Muscle layer of duodenum (tissue), 2 donors: ENCODE measurements around the gene PRKCQ.

Experiments
- H3K27ac ChIP-seq: one replicate; pipeline ENCODE4 v1.7.0; 2013; ENCODE audit warnings: mild to moderate bottlenecking, low read length
- H3K27me3 ChIP-seq: one replicate; pipeline ENCODE4 v1.7.0; 2013; ENCODE audit warnings: low read depth, mild to moderate bottlenecking, control low read depth, low read length
- H3K36me3 ChIP-seq, 2 donors: one replicate each; pipeline ENCODE4 v1.7.0; 2013; ENCODE audit warnings: low read length in 2 of 2, control low read depth in 1 of 2, mild to moderate bottlenecking in 1 of 2; ENCODE audit not compliant: insufficient read depth in 2 of 2, control insufficient read depth in 1 of 2
- H3K4me1 ChIP-seq, 2 donors: one replicate each; pipeline ENCODE4 v1.7.0; 2013; ENCODE audit warnings: low read length in 2 of 2, mild to moderate bottlenecking in 2 of 2, control low read depth in 1 of 2, moderate library complexity in 1 of 2; ENCODE audit not compliant: insufficient read depth in 2 of 2, control insufficient read depth in 1 of 2
- H3K4me3 ChIP-seq, 2 donors: one replicate each; pipeline ENCODE4 v1.7.0; 2013; ENCODE audit warnings: low read length in 2 of 2, low read depth in 1 of 2, mild to moderate bottlenecking in 1 of 2
- H3K9me3 ChIP-seq, 2 donors: one replicate each; pipeline ENCODE4 v1.7.0; 2013; ENCODE audit warnings: low read length in 2 of 2, control low read depth in 1 of 2, mild to moderate bottlenecking in 1 of 2; ENCODE audit not compliant: control insufficient read depth in 1 of 2
- donor health status: healthy.

PRKCQ gene

DNA sequence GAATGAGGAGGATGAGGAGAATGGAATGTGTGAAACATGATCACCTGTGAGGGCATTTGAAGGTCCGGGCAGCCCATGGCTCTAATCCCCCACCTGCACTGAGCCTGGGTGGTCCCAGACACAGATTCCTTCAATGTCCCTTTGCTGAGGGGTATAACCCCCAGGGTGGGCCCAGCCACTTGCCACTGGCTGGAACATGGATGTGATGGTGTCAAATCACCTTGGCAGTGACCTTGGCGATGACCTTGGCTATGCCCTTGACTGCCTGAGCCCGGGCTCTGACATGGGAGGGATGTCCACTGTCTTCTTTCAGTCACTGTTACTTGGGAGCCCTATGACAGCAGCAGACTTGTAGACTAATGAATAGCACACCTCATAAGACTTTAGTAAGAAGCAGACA, 44.0 kb downstream of the PRKCQ start:
- no peaks in the 10 kb centered on the region for H3K9me3 ChIP-seq
- no peaks in the 10 kb centered on the region for H3K27me3 ChIP-seq
- no peaks in the 10 kb centered on the region for H3K36me3 ChIP-seq
- H3K4me3 ChIP-seq, result no peak overlapping the region
- no peak overlapping the region for H3K27ac ChIP-seq
- H3K4me1 ChIP-seq, result no peaks in the 10 kb centered on the region

DNA sequence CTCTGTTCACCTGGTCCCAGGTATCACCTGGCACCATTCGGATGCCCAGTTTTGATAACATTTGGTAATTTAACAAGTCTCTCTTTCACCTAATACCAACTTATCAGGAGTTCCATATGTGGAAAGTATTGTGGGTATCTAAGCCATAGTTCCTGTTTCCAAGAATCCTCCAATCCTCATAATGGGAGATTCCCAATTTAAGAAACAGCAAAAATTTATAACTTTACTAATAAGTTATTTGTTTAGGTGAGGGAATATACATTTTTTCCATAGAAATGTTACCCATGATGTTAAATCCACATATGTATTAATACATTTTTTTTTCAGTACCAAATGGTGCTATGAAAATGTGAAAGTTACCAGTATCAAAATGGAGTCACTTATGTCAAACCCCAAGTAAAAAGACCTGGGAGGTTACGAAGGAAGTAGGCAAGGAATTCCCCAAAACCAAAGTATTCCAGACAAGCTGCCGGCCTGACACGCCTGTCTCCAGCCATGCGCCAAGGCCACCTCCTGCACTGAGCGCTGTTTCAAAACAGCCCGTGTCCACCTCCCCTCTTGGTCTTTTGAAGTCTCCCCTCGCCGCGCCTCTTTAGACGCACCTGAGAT, 44.8 kb downstream of the PRKCQ start:
- Histone ChIP-seq H3K27ac (no peak overlapping the region), H3K27me3 (no peaks in the 10 kb centered on the region), H3K9me3 (no peaks in the 10 kb centered on the region), H3K4me3 (no peak overlapping the region), H3K4me1 (no peaks in the 10 kb centered on the region), H3K36me3 (no peaks in the 10 kb centered on the region)

DNA sequence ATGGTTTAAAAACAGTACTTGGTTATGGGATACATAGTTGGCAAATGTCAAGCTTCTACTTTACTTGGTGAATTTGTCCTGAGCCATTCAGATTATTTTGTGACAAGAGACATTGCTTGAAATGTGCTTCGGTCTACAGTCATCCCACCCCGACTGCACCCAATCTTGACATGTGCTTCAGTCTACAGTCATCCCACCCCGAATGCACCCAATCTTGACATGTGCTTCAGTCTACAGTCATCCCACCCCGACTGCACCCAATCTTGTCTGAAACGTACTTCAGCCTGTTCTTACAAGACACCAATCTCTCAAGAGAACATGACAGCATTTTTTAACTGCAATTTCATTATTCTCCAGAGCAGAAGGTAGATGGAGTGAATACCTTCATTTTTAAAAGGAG, 47.8 kb downstream of the PRKCQ start:
- no peaks in the 10 kb centered on the region for H3K36me3 ChIP-seq
- no peak overlapping the region for H3K4me3 ChIP-seq
- H3K27me3 ChIP-seq, result no peaks in the 10 kb centered on the region
- no peaks in the 10 kb centered on the region for H3K9me3 ChIP-seq
- H3K27ac ChIP-seq, result no peak overlapping the region
- no peaks in the 10 kb centered on the region for H3K4me1 ChIP-seq

DNA sequence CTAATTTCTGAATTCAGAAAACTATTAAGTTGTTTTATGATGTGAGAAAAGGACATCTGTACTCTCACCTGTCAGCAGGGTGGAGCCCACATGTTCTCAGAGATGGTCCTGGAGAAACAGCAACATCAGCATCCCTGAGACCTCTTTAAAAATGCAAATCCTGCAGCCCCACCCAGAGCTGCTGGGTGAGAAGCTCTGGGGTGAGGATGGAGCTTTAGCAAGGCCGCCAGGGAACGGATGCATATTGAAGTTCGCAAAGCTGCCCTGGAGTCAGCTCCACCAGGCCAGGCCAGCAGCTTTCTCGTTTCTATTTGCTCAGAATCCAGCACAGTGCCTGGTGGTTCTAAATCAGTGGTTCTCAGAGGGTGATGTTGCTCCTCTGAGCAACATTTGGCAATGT, 49.1 kb downstream of the PRKCQ start:
- Histone ChIP-seq H3K9me3 (no peaks in the 10 kb centered on the region), H3K36me3 (no peaks in the 10 kb centered on the region), H3K27me3 (no peaks in the 10 kb centered on the region), H3K4me3 (no peak overlapping the region), H3K4me1 (no peaks in the 10 kb centered on the region), H3K27ac (no peak overlapping the region)

DNA sequence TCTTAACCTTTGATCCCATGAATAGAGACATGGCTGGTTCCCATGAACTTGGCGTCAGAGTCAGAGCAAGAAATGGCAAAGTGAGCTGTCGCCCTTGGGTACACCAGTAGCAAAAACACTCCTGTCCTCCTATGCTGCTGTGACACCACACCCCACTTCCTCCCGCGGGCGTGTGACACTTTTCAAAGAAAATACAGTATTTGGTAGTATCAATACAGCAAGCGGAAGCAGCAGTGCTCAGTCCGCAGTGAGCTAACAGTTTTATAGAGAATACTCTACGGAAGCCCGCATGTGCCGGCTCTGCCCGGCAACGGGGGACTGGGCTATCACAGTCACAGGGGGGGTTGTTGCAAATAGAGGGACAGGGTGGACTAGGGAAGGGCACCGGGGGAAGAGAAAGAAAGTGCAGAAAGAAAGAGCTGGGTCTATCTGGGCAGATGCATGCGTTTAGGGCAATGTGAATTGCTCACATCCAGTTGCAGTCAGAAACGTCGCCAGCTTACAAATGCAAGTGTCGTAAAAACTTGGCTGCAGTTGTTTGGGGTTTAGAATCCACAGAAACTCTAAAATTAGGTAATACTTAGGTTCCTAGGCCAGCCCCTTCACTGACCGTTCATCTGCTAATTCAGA, 49.8 kb downstream of the PRKCQ start:
- Histone ChIP-seq H3K4me1 (no peaks in the 10 kb centered on the region), H3K27me3 (no peaks in the 10 kb centered on the region), H3K27ac (no peak overlapping the region), H3K36me3 (no peaks in the 10 kb centered on the region), H3K9me3 (no peaks in the 10 kb centered on the region), H3K4me3 (no peak overlapping the region)

DNA sequence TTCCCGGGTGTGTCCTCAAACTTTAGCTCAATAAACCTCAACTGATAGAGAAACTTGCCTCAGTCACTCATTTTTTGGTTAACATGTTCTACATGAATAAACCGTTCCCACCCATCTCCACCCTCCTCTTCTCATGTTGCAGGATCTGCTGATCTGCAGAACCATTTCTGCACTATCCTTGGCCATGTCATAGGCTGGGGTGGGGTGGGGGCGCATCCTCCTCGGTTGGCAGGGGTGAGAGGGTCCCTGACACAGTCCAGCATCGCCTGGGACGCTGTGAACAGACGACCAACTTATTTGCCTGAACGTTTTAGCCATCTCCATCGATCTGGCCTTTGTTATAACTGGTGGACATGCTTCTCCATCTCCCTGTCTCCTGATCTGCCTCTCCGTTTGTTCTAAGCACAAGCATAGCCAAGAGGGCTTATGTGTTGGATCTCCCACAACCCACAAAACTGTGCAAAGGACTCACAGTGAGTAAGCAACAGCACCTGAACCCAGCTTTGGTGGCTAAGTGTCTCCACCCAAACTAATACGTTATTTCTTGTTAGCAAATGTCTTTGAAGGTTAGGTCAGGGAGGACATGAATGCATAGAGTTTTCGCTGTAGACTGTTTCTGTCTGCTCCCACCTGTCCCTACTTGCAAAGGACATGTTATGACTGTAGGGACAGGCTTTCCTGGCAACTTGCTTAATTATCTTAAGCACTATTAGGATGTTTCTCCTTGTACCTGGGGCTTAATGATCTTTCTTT, 51.7 kb downstream of the PRKCQ start:
- Histone ChIP-seq H3K27me3 (no peaks in the 10 kb centered on the region), H3K4me1 (no peaks in the 10 kb centered on the region), H3K9me3 (no peaks in the 10 kb centered on the region), H3K27ac (no peak overlapping the region), H3K4me3 (no peak overlapping the region), H3K36me3 (no peaks in the 10 kb centered on the region)

DNA sequence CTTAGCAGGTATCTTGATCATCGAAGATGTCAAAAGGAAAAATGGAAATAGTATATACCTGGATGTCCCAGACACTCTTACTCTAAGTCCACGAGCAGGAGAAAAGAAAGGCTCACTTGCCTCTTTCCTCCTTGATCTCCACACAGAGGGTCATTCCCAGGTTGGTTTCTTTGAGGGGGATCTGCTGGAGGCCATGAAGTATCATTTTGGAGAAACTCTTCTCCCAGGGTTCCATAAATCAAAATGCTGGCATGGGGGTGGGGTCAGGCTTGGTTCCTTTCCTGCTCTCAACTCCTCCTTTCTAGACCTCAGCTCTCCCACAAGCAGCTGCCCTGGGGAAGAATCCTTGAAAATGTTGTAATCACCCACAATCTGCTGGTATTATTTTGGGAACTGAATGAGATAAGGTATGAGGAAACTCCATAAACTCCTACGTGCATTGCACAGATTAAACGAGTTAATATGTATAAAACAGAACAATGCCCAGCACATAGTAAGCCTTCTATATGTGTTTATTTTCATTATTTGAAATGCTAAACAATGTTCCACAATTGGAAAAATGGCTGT, 54.4 kb downstream of the PRKCQ start:
- no peaks in the 10 kb centered on the region for H3K36me3 ChIP-seq
- H3K4me1 ChIP-seq, result no peaks in the 10 kb centered on the region
- no peak overlapping the region for H3K4me3 ChIP-seq
- no peak overlapping the region for H3K27ac ChIP-seq
- no peaks in the 10 kb centered on the region for H3K9me3 ChIP-seq
- no peaks in the 10 kb centered on the region for H3K27me3 ChIP-seq

DNA sequence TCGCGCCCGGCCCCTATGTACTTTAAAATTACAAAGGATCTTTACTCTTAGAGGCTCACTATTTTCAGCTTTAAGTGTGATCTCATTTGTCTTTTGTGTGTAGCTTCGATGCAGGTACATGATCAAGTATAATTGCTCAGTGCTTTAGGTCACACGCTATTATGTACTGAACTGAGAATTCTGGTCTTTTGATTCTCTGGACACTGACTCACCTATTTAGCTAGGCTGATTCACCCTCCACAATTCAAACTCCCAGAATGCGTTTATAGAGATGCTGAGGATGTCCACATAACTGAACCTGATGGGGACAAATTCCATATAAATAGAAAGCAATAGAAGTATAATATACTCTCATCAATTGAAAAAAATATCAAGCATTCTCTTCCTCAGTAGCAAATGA, 57.8 kb downstream of the PRKCQ start:
- Histone ChIP-seq H3K27ac (no peak overlapping the region), H3K36me3 (no peaks in the 10 kb centered on the region), H3K9me3 (no peaks in the 10 kb centered on the region), H3K4me1 (no peaks in the 10 kb centered on the region), H3K27me3 (no peaks in the 10 kb centered on the region), H3K4me3 (no peak overlapping the region)

DNA sequence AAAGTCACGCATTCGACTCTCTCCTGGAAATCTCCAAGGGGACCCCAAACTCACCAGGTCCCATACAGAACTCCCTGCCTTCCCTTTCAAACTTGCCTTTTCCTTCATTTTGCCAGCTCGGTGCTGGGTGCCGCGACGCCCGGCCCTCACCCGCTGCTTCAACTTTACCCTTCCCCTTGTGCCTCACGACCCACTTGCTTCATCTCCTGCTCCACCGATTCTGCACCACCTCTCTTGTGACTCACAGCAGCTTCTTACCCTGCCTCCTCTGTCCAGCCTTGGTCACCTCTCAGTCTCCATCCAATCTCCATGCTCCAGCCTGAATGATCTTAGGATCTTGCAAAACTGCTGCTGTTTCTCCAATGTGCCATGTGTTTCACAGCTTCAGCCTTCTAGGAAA, 59.9 kb downstream of the PRKCQ start:
- no peak overlapping the region for H3K4me3 ChIP-seq
- H3K27me3 ChIP-seq, result no peaks in the 10 kb centered on the region
- H3K9me3 ChIP-seq, result no peaks in the 10 kb centered on the region
- no peaks in the 10 kb centered on the region for H3K36me3 ChIP-seq
- H3K27ac ChIP-seq, result no peak overlapping the region
- peaks cover 0 to 3% of the 10 kb centered on the region in 2 donors for H3K4me1 ChIP-seq

DNA sequence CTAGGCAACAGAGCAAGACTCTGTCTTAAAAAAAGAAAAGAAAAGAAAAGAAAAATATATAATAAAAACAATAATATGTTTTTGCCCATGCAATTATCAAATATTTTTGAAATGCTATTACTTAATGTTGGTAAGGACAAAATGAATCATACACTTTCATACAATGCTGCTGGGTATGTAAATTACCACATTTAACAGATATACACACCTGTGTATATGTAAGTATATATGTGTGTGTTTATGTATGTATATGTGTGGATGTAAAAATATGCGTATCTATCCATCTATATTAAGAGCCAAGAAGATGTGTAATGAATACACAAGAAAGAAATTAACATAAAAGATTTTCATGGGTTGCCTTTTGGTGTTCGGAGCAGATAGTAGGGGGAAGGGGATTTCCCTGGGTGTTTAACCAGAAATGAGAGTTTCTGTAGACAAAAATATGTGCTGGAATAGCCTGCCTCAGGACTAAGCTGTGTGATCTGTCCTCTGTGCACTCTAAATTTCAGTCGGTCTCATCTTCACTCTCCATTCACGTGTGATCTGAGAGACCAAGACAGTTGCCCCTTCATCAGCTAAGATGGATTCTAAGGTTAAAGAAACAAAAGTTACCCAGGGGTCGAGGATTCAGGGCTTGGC, 61.2 kb downstream of the PRKCQ start:
- Histone ChIP-seq H3K4me1 (peaks cover 0 to 3% of the 10 kb centered on the region in 2 donors), H3K27ac (no peak overlapping the region), H3K36me3 (no peaks in the 10 kb centered on the region), H3K27me3 (no peaks in the 10 kb centered on the region), H3K4me3 (no peak overlapping the region), H3K9me3 (no peaks in the 10 kb centered on the region)

DNA sequence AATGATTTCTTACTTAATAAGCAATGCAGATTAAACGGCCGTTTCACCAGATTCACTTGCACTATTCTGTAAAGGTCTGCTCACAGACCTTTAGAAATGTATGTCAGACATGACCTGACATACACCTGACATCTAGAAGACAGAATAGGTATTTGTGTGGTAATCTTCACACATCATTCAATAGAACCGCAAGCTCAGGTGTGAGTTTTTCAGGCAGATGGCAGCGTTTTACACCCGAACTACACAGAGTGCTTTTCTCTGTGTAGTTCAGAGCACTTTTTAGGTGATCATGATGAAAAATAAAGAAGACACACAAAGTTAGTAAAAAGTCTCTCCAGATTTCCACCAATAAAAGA, 63.2 kb downstream of the PRKCQ start:
- Histone ChIP-seq H3K36me3 (no peaks in the 10 kb centered on the region), H3K27ac (no peak overlapping the region), H3K9me3 (no peaks in the 10 kb centered on the region), H3K27me3 (no peaks in the 10 kb centered on the region), H3K4me1 (peaks cover 0 to 3% of the 10 kb centered on the region in 2 donors), H3K4me3 (no peak overlapping the region)
